RWPE2 (cell line): ENCODE data around the gene ZDHHC22.

Source experiments
- ATAC-seq: fragments of 200-7000 bp; cut with Tn5 transposase; 3 replicates; pipeline ENCODE4 v1.9.1; 2021; ENCODE audit warnings: low read depth
- DNase-seq: peaks from one replicate; pipeline ENCODE4 v3.0.0-alpha.2; 2020; ENCODE audit warnings: low spot score
- H3K27ac ChIP-seq: fragments of 450-650 bp; 2 replicates; pipeline ENCODE4 v1.5.1; 2017; ENCODE audit warnings: mild to moderate bottlenecking; ENCODE audit not compliant: poor library complexity, severe bottlenecking
- H3K27me3 ChIP-seq: fragments of 250-450 bp; sonication (Bioruptor Pico); 2 replicates; pipeline ENCODE4 v1.5.1; 2021; ENCODE audit warnings: mild to moderate bottlenecking, moderate library complexity; ENCODE audit not compliant: insufficient read depth, poor library complexity, severe bottlenecking
- H3K36me3 ChIP-seq: fragments of 250-450 bp; sonication (Bioruptor Pico); 2 replicates; pipeline ENCODE4 v1.5.1; 2020; ENCODE audit warnings: low read depth, mild to moderate bottlenecking, moderate library complexity
- H3K4me1 ChIP-seq: fragments of 250-450 bp; sonication (Bioruptor Pico); 2 replicates; pipeline ENCODE4 v1.5.1; 2021; ENCODE audit warnings: mild to moderate bottlenecking, moderate library complexity; ENCODE audit not compliant: insufficient read depth, poor library complexity, severe bottlenecking
- H3K4me3 ChIP-seq: fragments of 250-450 bp; sonication (Bioruptor Pico); 2 replicates; pipeline ENCODE4 v1.5.1; 2021; ENCODE audit warnings: mild to moderate bottlenecking, moderate library complexity; ENCODE audit not compliant: severe bottlenecking
- H3K9me3 ChIP-seq: fragments of 250-450 bp; sonication (Bioruptor Pico); 2 replicates; pipeline ENCODE4 v1.5.1; 2021; ENCODE audit warnings: mild to moderate bottlenecking, moderate library complexity; ENCODE audit not compliant: severe bottlenecking
- CTCF ChIP-seq: fragments of 450-650 bp; IDR thresholded peaks from one replicate; pipeline ENCODE4 v1.5.1; 2017; ENCODE audit warnings: mild to moderate bottlenecking, moderate library complexity; ENCODE audit not compliant: poor library complexity, severe bottlenecking

The ZDHHC22 gene

GRCh38 chr14:77082356-77082755, 59.2 kb downstream of the ZDHHC22 start:
- no peaks in the 10 kb centered on the region for H3K27me3 ChIP-seq
- H3K4me3 ChIP-seq: no peak overlapping the region
- no peaks in the 10 kb centered on the region for H3K9me3 ChIP-seq
- ATAC-seq: no peak
- no peaks in the 10 kb centered on the region for H3K36me3 ChIP-seq
- no peak for DNase-seq
- H3K4me1 ChIP-seq: no peaks in the 10 kb centered on the region
- H3K27ac ChIP-seq: no peak overlapping the region
- no peak for TF ChIP-seq CTCF
